Tibial nerve (tissue), 4 donors: ENCODE data around the gene METTL24. TPM values are rescaled to one million over a fixed set of nuclear protein-coding genes. Genes with fewer than 3 reads are reported as not detected.

Experiments used
- DNase-seq, 2 donors: peaks; one replicate each; pipeline ENCODE4 v3.0.0-alpha.2; 2019; ENCODE audit warnings: low spot score in 2 of 2
- H3K27ac ChIP-seq, 4 donors: fragments of 200-600 bp; sonication (generic) in 3 of 4; one replicate each; pipeline ENCODE4 v1.5.1; 2017 to 2019; ENCODE audit warnings: mild to moderate bottlenecking in 1 of 4
- H3K27me3 ChIP-seq, 2 donors: fragments of 200-600 bp; sonication (generic) in 1 of 2; one replicate each; pipeline versions ENCODE4 v1.5.1 to v1.6.0; 2017 to 2019
- H3K36me3 ChIP-seq, 3 donors: fragments of 200-600 bp; sonication (generic); one replicate each; pipeline ENCODE4 v1.5.1; 2018 to 2019
- H3K4me1 ChIP-seq, 4 donors: fragments of 200-600 bp; sonication (generic) in 3 of 4; one replicate each; pipeline ENCODE4 v1.5.1; 2017 to 2019
- H3K4me3 ChIP-seq, 4 donors: fragments of 200-600 bp; sonication (generic) in 3 of 4; one replicate each; pipeline ENCODE4 v1.5.1; 2017 to 2019; ENCODE audit warnings: mild to moderate bottlenecking in 1 of 4, moderate library complexity in 1 of 4
- H3K9me3 ChIP-seq, 4 donors: fragments of 200-600 bp; sonication (generic) in 3 of 4; one replicate each; pipeline ENCODE4 v1.5.1; 2017 to 2019
- CTCF ChIP-seq, 5 experiments: fragments of 200-600 bp in 3 of 5; fragments of 450-650 bp in 2 of 5; sonication (generic) in 3 of 5; IDR thresholded peaks; one replicate each; pipeline ENCODE4 v1.5.1; 2016 to 2019; ENCODE audit warnings: antibody characterized with exemption in 5 of 5, mild to moderate bottlenecking in 3 of 5, moderate library complexity in 2 of 5
- EP300 ChIP-seq, 2 donors: sonication (generic); formaldehyde crosslinking; IDR thresholded peaks; one replicate each; pipeline ENCODE4 v1.6.1; 2017; ENCODE audit warnings: antibody characterized with exemption in 2 of 2, mild to moderate bottlenecking in 1 of 2
- POLR2A ChIP-seq, 2 donors: fragments of 450-650 bp; IDR thresholded peaks; one replicate each; pipeline ENCODE4 v1.6.1; 2017; ENCODE audit warnings: antibody characterized with exemption in 2 of 2, mild to moderate bottlenecking in 2 of 2, moderate library complexity in 2 of 2
- WGBS, 2 donors: methylation state at CpG; one replicate each; pipeline ENCODE4 v1.1.5; 2018; 5-methylcytosine and 5-hydroxymethylcytosine counted together
- total RNA-seq, 4 donors: library from RNA; depleted of rRNA; stranded (reverse); fragments of >200 nt; gene quantifications; one replicate each; pipeline ENCODE4 v1.1.0, GENCODE V29; 2016

The METTL24 gene
- total RNA-seq, 4 donors from 2014 or later = 0.63 to 2.4 (median 0.93) TPM

GRCh38 chr6:110198561-110198960 is 159.6 kb downstream of the METTL24 start:
- DNase-seq = no peak
- peaks cover 0 to 7% (median 0%) of the 10 kb centered on the region in 4 donors for H3K4me1 ChIP-seq
- peaks cover 0 to 10% (median 0%) of the 10 kb centered on the region in 3 donors for H3K36me3 ChIP-seq
- WGBS, 2 donors = 98 to 99% methylated on average over 3 of the region's 3 CpGs
- no peak overlapping the region for H3K27ac ChIP-seq
- H3K27me3 ChIP-seq = no peaks in the 10 kb centered on the region
- no peak overlapping the region for H3K4me3 ChIP-seq
- H3K9me3 ChIP-seq = no peaks in the 10 kb centered on the region
- TF ChIP-seq POLR2A (IDR thresholded peaks at IDR 0.05) = no peak

- no peak for DNase-seq
- Histone ChIP-seq H3K27me3 (no peaks in the 10 kb centered on the region), H3K4me3 (no peak overlapping the region), H3K9me3 (no peaks in the 10 kb centered on the region), H3K36me3 (peaks cover 0 to 12% (median 0%) of the 10 kb centered on the region in 3 donors), H3K27ac (no peak overlapping the region), H3K4me1 (peaks cover 0 to 7% (median 0%) of the 10 kb centered on the region in 4 donors)
- no peak for TF ChIP-seq EP300 (IDR thresholded peaks at IDR 0.05)
- 66 to 73% methylated on average over 1 of the region's 1 CpG for WGBS, 2 donors
Observed at GRCh38 chr6:110196874-110197273, 161.3 kb downstream of the METTL24 start.

- no peak overlapping the region for H3K27ac ChIP-seq
- H3K36me3 ChIP-seq = peaks cover 0 to 12% (median 0%) of the 10 kb centered on the region in 3 donors
- H3K4me3 ChIP-seq = no peak overlapping the region
- no peak for DNase-seq
- H3K4me1 ChIP-seq = peaks cover 0 to 11% (median 0%) of the 10 kb centered on the region in 4 donors
- TF ChIP-seq POLR2A (IDR thresholded peaks at IDR 0.05) (no peak), CTCF (IDR thresholded peaks at IDR 0.05) (no peak)
- 88 to 91% methylated on average over 4 of the region's 4 CpGs for WGBS, 2 donors
- no peaks in the 10 kb centered on the region for H3K27me3 ChIP-seq
- H3K9me3 ChIP-seq = no peaks in the 10 kb centered on the region
Observed at GRCh38 chr6:110195639-110196038, 162.5 kb downstream of the METTL24 start.

Other genes with a start within 250 kb of the METTL24 start
- gene WASF1, start 178.7 kb downstream of the METTL24 start, total RNA-seq = 10 to 100 TPM in 1 of 4 donors, 1 to 10 TPM in 3; 8.0 to 11.7 (median 8.7) TPM
- gene CDC40, start 177.9 kb downstream of the METTL24 start, total RNA-seq = 10 to 100 TPM; 16.2 to 19.3 (median 16.5) TPM
- gene DDO, start 57.2 kb upstream of the METTL24 start, total RNA-seq = 1 to 10 TPM in 3 of 4 donors, under 1 TPM in 1; 0.59 to 2.1 (median 1.4) TPM
- not detected for gene SLC22A16, start 118.3 kb upstream of the METTL24 start, total RNA-seq